Neural crest cell (in vitro differentiated cells): ENCODE measurements around the gene ZCCHC24. TPM values are rescaled to one million over a fixed set of nuclear protein-coding genes. Genes with fewer than 3 reads are reported as not detected.

ENCODE experiments used
- DNase-seq: peaks from one replicate; pipeline ENCODE4 v3.0.0; 2021; ENCODE audit warnings: low read depth, mixed read lengths, low spot score
- H3K27ac Mint-ChIP-seq: one replicate; pipeline ENCODE4 v1.8.0; 2021; ENCODE audit warnings: mild to moderate bottlenecking, mixed read lengths; ENCODE audit not compliant: unreplicated experiment
- H3K27me3 Mint-ChIP-seq: 2 replicates; pipeline ENCODE4 v1.8.0; 2021; ENCODE audit warnings: low read depth, mild to moderate bottlenecking, mixed read lengths
- H3K36me3 Mint-ChIP-seq: 2 replicates; pipeline ENCODE4 v1.8.0; 2021; ENCODE audit warnings: low read depth, mild to moderate bottlenecking, mixed read lengths
- H3K4me1 Mint-ChIP-seq: 2 replicates; pipeline ENCODE4 v1.8.0; 2021; ENCODE audit warnings: mixed read lengths
- H3K4me3 Mint-ChIP-seq: one replicate; pipeline ENCODE4 v1.8.0; 2021; ENCODE audit warnings: mild to moderate bottlenecking, mixed read lengths
- H3K9me3 Mint-ChIP-seq: 2 replicates; pipeline ENCODE4 v1.8.0; 2021; ENCODE audit warnings: mixed read lengths
- CTCF ChIP-seq: fragments of 200-600 bp; sonication (generic); conservative IDR thresholded peaks from 2 replicates; pipeline ENCODE4 v1.5.0; 2021; ENCODE audit warnings: antibody characterized with exemption, mild to moderate bottlenecking
- total RNA-seq: library from RNA; stranded (reverse); gene quantifications from 2 replicates; pipeline ENCODE4 v1.2.1, GENCODE V29; 2021

The ZCCHC24 gene
- total RNA-seq, 1 donor from 2014 or later = 26.5 TPM

GRCh38 chr10:79441433-79441832, 4.0 kb downstream of the ZCCHC24 start:
- no peak for TF ChIP-seq CTCF
- Mint-ChIP-seq H3K27ac (no peak overlapping the region), H3K27me3 (peaks cover 9% of the 10 kb centered on the region), H3K9me3 (no peaks in the 10 kb centered on the region), H3K4me3 (peak overlapping the region; percentile 50), H3K36me3 (no peaks in the 10 kb centered on the region), H3K4me1 (peaks cover 40% of the 10 kb centered on the region)
- DNase-seq = no peak

- Mint-ChIP-seq H3K4me3 (no peak overlapping the region), H3K27ac (no peak overlapping the region), H3K27me3 (peaks cover 9% of the 10 kb centered on the region), H3K36me3 (no peaks in the 10 kb centered on the region), H3K9me3 (no peaks in the 10 kb centered on the region), H3K4me1 (peaks cover 44% of the 10 kb centered on the region)
- DNase-seq = no peak
- no peak for TF ChIP-seq CTCF
These were observed 5.1 kb downstream of the ZCCHC24 start for GRCh38 chr10:79440281-79440680.

GRCh38 chr10:79438699-79439085, 6.7 kb downstream of the ZCCHC24 start:
- no peak for TF ChIP-seq CTCF
- no peak overlapping the region for H3K27ac Mint-ChIP-seq
- H3K4me3 Mint-ChIP-seq = peak overlapping the region; percentile 54
- peaks cover 43% of the 10 kb centered on the region for H3K4me1 Mint-ChIP-seq
- no peaks in the 10 kb centered on the region for H3K36me3 Mint-ChIP-seq
- peaks cover under 1% of the 10 kb centered on the region for H3K27me3 Mint-ChIP-seq
- no peak for DNase-seq
- H3K9me3 Mint-ChIP-seq = no peaks in the 10 kb centered on the region

GRCh38 chr10:79438021-79438698, 7.3 kb downstream of the ZCCHC24 start:
- H3K36me3 Mint-ChIP-seq = no peaks in the 10 kb centered on the region
- peak overlapping the region; percentile 54 for H3K4me3 Mint-ChIP-seq
- DNase-seq = no peak
- H3K27ac Mint-ChIP-seq = no peak overlapping the region
- peak; percentile 27 for TF ChIP-seq CTCF
- H3K27me3 Mint-ChIP-seq = no peaks in the 10 kb centered on the region
- H3K9me3 Mint-ChIP-seq = no peaks in the 10 kb centered on the region
- H3K4me1 Mint-ChIP-seq = peaks cover 38% of the 10 kb centered on the region

- Mint-ChIP-seq H3K27ac (no peak overlapping the region), H3K36me3 (no peaks in the 10 kb centered on the region)
- no peak for DNase-seq
These were observed 8.2 kb downstream of the ZCCHC24 start for GRCh38 chr10:79437111-79437814.

More at GRCh38 chr10:79437111-79437814, 8.2 kb downstream of the ZCCHC24 start:
- Mint-ChIP-seq H3K27me3 (no peaks in the 10 kb centered on the region), H3K4me3 (no peak overlapping the region), H3K4me1 (peaks cover 35% of the 10 kb centered on the region), H3K9me3 (no peaks in the 10 kb centered on the region)
- no peak for TF ChIP-seq CTCF
